ENCODE data around the gene HSPE1.

DNA sequence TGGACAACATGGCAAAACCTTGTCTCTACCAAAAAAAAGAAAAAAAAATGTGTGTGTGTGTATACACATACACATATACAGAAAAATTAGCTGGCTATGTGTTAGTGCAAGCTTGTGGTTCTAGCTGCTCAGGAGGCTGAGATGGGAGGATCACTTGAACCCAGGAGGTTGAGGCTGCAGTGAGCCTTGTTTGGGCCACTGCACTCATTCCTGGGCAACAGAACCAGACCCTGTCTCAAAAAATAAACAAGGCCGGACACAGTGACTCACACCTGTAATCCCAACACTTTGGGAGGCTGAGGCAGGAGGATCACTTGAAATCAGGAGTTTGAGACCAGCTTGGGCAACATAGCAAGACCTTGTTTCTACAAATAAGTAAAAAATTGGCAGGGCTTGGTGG is 44.8 kb upstream of the HSPE1 start:
- no peak for TF ChIP-seq POLR2AphosphoS5 (IDR thresholded peaks at IDR 0.05; ENCODE audit: low read depth)
- TF ChIP-seq, protein P1, sequence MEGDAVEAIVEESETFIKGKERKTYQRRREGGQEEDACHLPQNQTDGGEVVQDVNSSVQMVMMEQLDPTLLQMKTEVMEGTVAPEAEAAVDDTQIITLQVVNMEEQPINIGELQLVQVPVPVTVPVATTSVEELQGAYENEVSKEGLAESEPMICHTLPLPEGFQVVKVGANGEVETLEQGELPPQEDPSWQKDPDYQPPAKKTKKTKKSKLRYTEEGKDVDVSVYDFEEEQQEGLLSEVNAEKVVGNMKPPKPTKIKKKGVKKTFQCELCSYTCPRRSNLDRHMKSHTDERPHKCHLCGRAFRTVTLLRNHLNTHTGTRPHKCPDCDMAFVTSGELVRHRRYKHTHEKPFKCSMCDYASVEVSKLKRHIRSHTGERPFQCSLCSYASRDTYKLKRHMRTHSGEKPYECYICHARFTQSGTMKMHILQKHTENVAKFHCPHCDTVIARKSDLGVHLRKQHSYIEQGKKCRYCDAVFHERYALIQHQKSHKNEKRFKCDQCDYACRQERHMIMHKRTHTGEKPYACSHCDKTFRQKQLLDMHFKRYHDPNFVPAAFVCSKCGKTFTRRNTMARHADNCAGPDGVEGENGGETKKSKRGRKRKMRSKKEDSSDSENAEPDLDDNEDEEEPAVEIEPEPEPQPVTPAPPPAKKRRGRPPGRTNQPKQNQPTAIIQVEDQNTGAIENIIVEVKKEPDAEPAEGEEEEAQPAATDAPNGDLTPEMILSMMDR (IDR thresholded peaks at IDR 0.05; ENCODE audit: insufficient read depth, low read length): no peak
- no peak for TF ChIP-seq GABPA (IDR thresholded peaks at IDR 0.05; ENCODE audit: low read depth)
